Panc1 (cell line): ENCODE data around the gene ABCC1.
"Not testable (repeated sequence)": the region's sequence is repeated elsewhere in the genome, so short reads cannot be mapped to it uniquely, and the experiment has no call there.

Experiments used
- CTCF ChIP-seq: fragments of 450-650 bp; IDR thresholded peaks from 2 replicates; pipeline ENCODE4 v1.5.1; 2017; ENCODE audit warnings: mild to moderate bottlenecking
- POLR2AphosphoS5 ChIP-seq: IDR thresholded peaks from 2 replicates; pipeline ENCODE4 v1.6.1; 2012; ENCODE audit warnings: mild to moderate bottlenecking, low read depth, low read length, moderate library complexity
- REST ChIP-seq, 2 experiments: IDR thresholded peaks; 2 replicates each; pipeline ENCODE4 v1.6.1; 2011 to 2012; ENCODE audit warnings: low read depth in 2 of 2, control low read depth in 1 of 2, low read length in 1 of 2, mild to moderate bottlenecking in 1 of 2, moderate library complexity in 1 of 2; ENCODE audit not compliant: insufficient read depth in 1 of 2
- SIN3A ChIP-seq: IDR thresholded peaks from 2 replicates; pipeline ENCODE4 v1.6.1; 2012; ENCODE audit warnings: low read depth, mild to moderate bottlenecking, low read length, moderate library complexity, borderline replicate concordance; ENCODE audit not compliant: insufficient read depth
- TCF7L2 ChIP-seq: IDR thresholded peaks from 2 replicates; pipeline ENCODE4 v1.6.1; 2011; ENCODE audit warnings: mild to moderate bottlenecking, low read depth, low read length, inconsistent platforms

GRCh38 chr16:16104132-16104803 is 154.9 kb downstream of the ABCC1 start:
- TF ChIP-seq CTCF; REST (IDR thresholded peaks at IDR 0.05; ENCODE audit: insufficient read depth in 1 of 2, low read depth in 2 of 2, low read length in 1 of 2); POLR2AphosphoS5; SIN3A; TCF7L2: not testable (repeated sequence)
